ENCODE results near the gene RYR3. TPM values are rescaled to one million over a fixed set of nuclear protein-coding genes. Genes with fewer than 3 reads are reported as not detected.

RYR3 gene
- total RNA-seq, 1 donor from 2014 or later = 0.32 TPM

DNA sequence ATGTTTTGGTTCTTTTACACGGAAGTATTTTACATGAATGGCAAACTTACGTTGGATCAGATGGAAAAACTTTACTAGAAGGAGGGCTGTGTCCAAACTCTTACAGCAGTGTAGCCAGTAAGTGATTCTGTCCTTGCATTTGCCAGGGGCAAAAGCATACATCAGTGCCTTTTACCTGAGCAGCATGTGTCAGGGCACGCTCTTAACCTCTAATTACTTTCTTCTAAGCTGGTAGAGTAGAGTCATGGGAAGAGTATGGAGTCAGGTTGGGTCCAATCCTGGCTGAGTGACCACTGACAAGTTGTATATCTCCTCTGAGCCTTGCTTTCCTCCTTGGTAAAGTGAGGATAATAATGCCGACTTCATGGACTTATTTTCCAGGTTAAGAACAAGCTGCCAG is 47.1 kb downstream of the RYR3 start:
- Histone ChIP-seq H3K36me3 (no peaks in the 10 kb centered on the region), H3K9me3 (no peaks in the 10 kb centered on the region), H3K4me3 (no peak overlapping the region), H3K4me1 (no peaks in the 10 kb centered on the region), H3K27ac (no peak overlapping the region), H3K27me3 (ENCODE audit: low read depth) (no peaks in the 10 kb centered on the region)
- TF ChIP-seq, protein P1, sequence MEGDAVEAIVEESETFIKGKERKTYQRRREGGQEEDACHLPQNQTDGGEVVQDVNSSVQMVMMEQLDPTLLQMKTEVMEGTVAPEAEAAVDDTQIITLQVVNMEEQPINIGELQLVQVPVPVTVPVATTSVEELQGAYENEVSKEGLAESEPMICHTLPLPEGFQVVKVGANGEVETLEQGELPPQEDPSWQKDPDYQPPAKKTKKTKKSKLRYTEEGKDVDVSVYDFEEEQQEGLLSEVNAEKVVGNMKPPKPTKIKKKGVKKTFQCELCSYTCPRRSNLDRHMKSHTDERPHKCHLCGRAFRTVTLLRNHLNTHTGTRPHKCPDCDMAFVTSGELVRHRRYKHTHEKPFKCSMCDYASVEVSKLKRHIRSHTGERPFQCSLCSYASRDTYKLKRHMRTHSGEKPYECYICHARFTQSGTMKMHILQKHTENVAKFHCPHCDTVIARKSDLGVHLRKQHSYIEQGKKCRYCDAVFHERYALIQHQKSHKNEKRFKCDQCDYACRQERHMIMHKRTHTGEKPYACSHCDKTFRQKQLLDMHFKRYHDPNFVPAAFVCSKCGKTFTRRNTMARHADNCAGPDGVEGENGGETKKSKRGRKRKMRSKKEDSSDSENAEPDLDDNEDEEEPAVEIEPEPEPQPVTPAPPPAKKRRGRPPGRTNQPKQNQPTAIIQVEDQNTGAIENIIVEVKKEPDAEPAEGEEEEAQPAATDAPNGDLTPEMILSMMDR (IDR thresholded peaks at IDR 0.05) = no peak
- intact Hi-C loops (cut with DNase I) = no loop called here
- ATAC-seq (no peak), DNase-seq (no peak)

DNA sequence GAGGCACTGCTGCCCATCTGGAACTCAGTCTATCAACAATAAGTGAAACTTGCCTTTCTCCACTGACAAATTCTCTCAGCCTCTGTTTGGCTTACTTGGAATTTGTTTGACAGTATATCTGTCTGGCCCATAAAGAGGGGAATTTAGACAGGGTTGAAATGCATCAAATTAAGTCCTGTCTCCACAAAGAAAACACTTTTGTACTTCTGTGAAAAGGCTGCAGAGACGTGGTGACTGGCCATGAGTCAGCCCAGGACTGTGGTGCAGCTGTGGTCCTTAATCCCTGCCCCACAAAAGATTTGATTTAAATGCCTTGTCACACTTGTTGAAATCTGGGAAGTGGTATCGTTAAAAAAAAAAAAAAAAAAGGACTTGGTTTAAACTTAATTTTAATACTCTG is 47.5 kb downstream of the RYR3 start:
- intact Hi-C loops (cut with DNase I) = no loop called here
- TF ChIP-seq, protein P1 (IDR thresholded peaks at IDR 0.05) = no peak
- ATAC-seq = no peak
- Histone ChIP-seq H3K27me3 (ENCODE audit: low read depth) (no peaks in the 10 kb centered on the region), H3K4me3 (no peak overlapping the region), H3K27ac (no peak overlapping the region), H3K9me3 (no peaks in the 10 kb centered on the region), H3K4me1 (no peaks in the 10 kb centered on the region), H3K36me3 (no peaks in the 10 kb centered on the region)
- no peak for DNase-seq

DNA sequence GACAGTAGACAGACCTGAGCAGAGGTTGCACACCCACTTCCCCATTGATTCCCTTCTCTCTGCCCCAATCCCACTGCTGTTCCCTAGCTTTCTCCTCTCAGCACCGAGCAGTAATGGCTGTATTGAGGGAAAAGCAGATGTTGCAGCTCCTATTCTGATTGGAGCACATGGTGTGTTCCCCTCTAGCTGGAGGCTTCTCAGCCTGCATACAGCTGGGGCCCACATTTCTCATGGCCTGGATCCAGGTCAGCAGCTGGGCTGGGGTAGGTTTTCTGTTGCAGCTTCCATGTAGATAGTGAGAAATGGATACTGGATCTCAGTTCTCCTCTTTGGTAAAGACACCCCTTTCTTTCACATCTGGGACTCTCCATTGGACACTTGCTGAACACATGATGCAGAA is 50.1 kb downstream of the RYR3 start:
- H3K9me3 ChIP-seq = no peaks in the 10 kb centered on the region
- DNase-seq (no peak), ATAC-seq (no peak)
- intact Hi-C loops (cut with DNase I) = no loop called here
- H3K4me1 ChIP-seq = no peaks in the 10 kb centered on the region
- no peaks in the 10 kb centered on the region for H3K27me3 ChIP-seq (ENCODE audit: low read depth)
- no peaks in the 10 kb centered on the region for H3K36me3 ChIP-seq
- H3K4me3 ChIP-seq = no peak overlapping the region
- H3K27ac ChIP-seq = no peak overlapping the region
- TF ChIP-seq, protein P1 (IDR thresholded peaks at IDR 0.05) = no peak

DNA sequence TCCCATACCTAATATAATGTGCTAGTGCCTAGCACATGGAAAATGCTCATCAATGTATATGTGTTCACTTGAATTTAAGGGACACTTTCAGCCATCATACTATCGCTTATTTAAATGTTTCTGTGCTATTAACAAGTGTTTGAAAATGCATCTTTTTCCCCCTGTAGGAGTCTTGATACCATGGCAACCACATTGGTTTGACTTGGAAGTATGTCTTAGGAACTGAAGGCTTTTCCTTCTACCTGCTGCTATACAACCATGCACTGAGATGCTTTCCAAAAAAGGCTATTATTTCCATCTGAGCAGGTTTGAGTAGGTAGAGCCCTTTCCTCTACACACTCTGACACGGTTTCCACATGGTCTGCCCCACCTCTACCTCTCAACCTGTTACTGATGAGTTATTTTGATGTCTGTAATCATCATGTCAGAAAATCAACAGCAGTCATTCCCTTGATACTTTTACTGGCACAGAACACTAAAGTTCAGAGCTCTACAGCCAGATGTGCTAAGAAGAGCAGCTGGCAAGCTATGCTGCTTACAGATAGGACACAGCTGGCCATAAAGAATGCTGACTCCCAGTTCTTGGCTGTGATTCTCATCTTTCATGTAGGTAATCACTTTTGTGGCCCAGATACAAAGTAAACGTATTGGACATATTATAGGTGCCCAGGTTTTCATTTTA is 59.3 kb downstream of the RYR3 start:
- no peaks in the 10 kb centered on the region for H3K36me3 ChIP-seq
- H3K27me3 ChIP-seq (ENCODE audit: low read depth) = no peaks in the 10 kb centered on the region
- no peaks in the 10 kb centered on the region for H3K4me1 ChIP-seq
- intact Hi-C loops (cut with DNase I) = no loop called here
- ATAC-seq (no peak), DNase-seq (no peak)
- no peaks in the 10 kb centered on the region for H3K9me3 ChIP-seq
- TF ChIP-seq, protein P1 (IDR thresholded peaks at IDR 0.05) = no peak
- H3K4me3 ChIP-seq = no peak overlapping the region
- H3K27ac ChIP-seq = no peak overlapping the region

DNA sequence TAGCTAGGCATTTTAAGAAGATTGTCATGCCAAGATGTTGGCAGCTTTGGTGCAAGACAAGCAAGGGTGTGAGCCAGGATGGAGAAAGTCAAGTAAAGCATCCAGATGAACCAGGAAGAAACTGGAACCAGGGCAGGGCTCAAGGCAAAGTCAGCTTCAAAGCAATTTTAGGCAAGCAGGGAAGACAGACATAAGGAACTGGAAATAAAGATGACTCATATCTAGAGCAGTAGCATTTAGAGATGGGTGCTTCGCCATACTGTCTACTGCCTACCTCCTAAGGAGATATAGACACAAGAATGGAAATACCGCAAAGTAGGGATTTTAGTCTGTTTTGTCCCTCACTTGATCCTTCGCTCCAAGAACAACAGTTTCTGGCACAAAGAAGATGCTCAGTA is 59.9 kb downstream of the RYR3 start:
- ATAC-seq (no peak), DNase-seq (no peak)
- Histone ChIP-seq H3K9me3 (no peaks in the 10 kb centered on the region), H3K4me1 (no peaks in the 10 kb centered on the region), H3K36me3 (no peaks in the 10 kb centered on the region), H3K27ac (no peak overlapping the region), H3K4me3 (no peak overlapping the region), H3K27me3 (ENCODE audit: low read depth) (no peaks in the 10 kb centered on the region)
- intact Hi-C loops (cut with DNase I) = no loop called here
- TF ChIP-seq, protein P1 (IDR thresholded peaks at IDR 0.05) = no peak
